GM23338 (cell line): ENCODE data around the gene NUMBL. TPM values are rescaled to one million over a fixed set of nuclear protein-coding genes. Genes with fewer than 3 reads are reported as not detected.

ENCODE experiments used
- ATAC-seq: fragments of 200-7000 bp; cut with Tn5 transposase; 3 replicates; pipeline ENCODE4 v1.9.1; 2020
- DNase-seq: peaks from one replicate; pipeline ENCODE4 v3.0.0-alpha.2; 2015; ENCODE audit warnings: low spot score
- H2AFZ ChIP-seq: fragments of 200-600 bp; sonication (generic); 2 replicates; pipeline ENCODE4 v1.8.0; 2016; ENCODE audit warnings: antibody characterized with exemption, mild to moderate bottlenecking, moderate library complexity
- H3F3A ChIP-seq: fragments of 200-600 bp; sonication (generic); replicated peaks from 2 replicates; pipeline ENCODE4 v1.8.0; 2017; ENCODE audit warnings: antibody characterized with exemption, mixed run types, low read depth
- H3K27ac ChIP-seq: fragments of 200-600 bp; sonication (generic); 2 replicates; pipeline ENCODE4 v1.6.1; 2016; ENCODE audit warnings: low read depth
- H3K27me3 ChIP-seq: fragments of 200-600 bp; sonication (generic); 2 replicates; pipeline ENCODE4 v1.8.0; 2016; ENCODE audit warnings: mild to moderate bottlenecking, mixed run types, moderate library complexity; ENCODE audit not compliant: insufficient read depth
- H3K36me3 ChIP-seq: fragments of 200-600 bp; sonication (generic); 2 replicates; pipeline ENCODE4 v1.8.0; 2016; ENCODE audit warnings: mild to moderate bottlenecking; ENCODE audit not compliant: insufficient read depth
- H3K4me1 ChIP-seq: fragments of 200-600 bp; sonication (generic); 2 replicates; pipeline ENCODE4 v1.8.0; 2016; ENCODE audit warnings: mild to moderate bottlenecking, moderate library complexity; ENCODE audit not compliant: insufficient read depth
- H3K4me2 ChIP-seq: fragments of 200-600 bp; sonication (generic); 2 replicates; pipeline ENCODE4 v1.7.1; 2017; ENCODE audit warnings: mixed run types
- H3K4me3 ChIP-seq: fragments of 200-600 bp; sonication (generic); 2 replicates; pipeline ENCODE4 v1.6.1; 2016; ENCODE audit warnings: mixed run types
- H3K79me2 ChIP-seq: fragments of 200-600 bp; sonication (generic); replicated peaks from 2 replicates; pipeline ENCODE4 v1.8.0; 2017; ENCODE audit warnings: mild to moderate bottlenecking; ENCODE audit not compliant: insufficient read depth
- H3K9me2 ChIP-seq: fragments of 200-600 bp; sonication (generic); 2 replicates; pipeline ENCODE4 v1.8.0; 2017; ENCODE audit not compliant: insufficient read depth
- H4K20me1 ChIP-seq: fragments of 200-600 bp; sonication (generic); replicated peaks from 2 replicates; pipeline ENCODE4 v1.8.0; 2017; ENCODE audit warnings: mild to moderate bottlenecking; ENCODE audit not compliant: insufficient read depth
- H3K27ac Mint-ChIP-seq: 2 replicates; pipeline ENCODE4 v1.8.0; 2020; ENCODE audit warnings: inconsistent platforms, mild to moderate bottlenecking, moderate library complexity, mixed read lengths
- H3K27me3 Mint-ChIP-seq: 3 replicates; pipeline ENCODE4 v1.8.0; 2022; ENCODE audit warnings: low read depth, mild to moderate bottlenecking, moderate library complexity, mixed read lengths, inconsistent platforms; ENCODE audit not compliant: insufficient read depth, poor library complexity
- H3K36me3 Mint-ChIP-seq: 3 replicates; pipeline ENCODE4 v1.8.0; 2021; ENCODE audit warnings: low read depth, mild to moderate bottlenecking, inconsistent platforms, moderate library complexity, mixed read lengths
- H3K4me1 Mint-ChIP-seq: 3 replicates; pipeline ENCODE4 v1.8.0; 2020; ENCODE audit warnings: mild to moderate bottlenecking, inconsistent platforms, mixed read lengths
- H3K4me3 Mint-ChIP-seq: 3 replicates; pipeline ENCODE4 v1.8.0; 2021; ENCODE audit warnings: moderate library complexity, mild to moderate bottlenecking, inconsistent platforms, mixed read lengths
- H3K9me3 Mint-ChIP-seq: 3 replicates; pipeline ENCODE4 v1.8.0; 2020; ENCODE audit warnings: moderate library complexity, mild to moderate bottlenecking, inconsistent platforms, mixed read lengths
- EZH2 ChIP-seq: fragments of 200-600 bp; sonication (generic); IDR thresholded peaks from one replicate; pipeline ENCODE4 v1.8.0; 2017; ENCODE audit warnings: antibody characterized with exemption, mild to moderate bottlenecking, low read depth; ENCODE audit not compliant: unreplicated experiment
- STAT1 ChIP-seq: IDR thresholded peaks from one replicate; pipeline ENCODE4 v1.6.1; 2016; ENCODE audit warnings: antibody characterized with exemption; ENCODE audit not compliant: unreplicated experiment
- ZNF114 ChIP-seq: fragments of 250-450 bp; sonication (Bioruptor Pico); IDR thresholded peaks from 2 replicates; pipeline ENCODE4 v1.5.0; 2020; ENCODE audit warnings: mild to moderate bottlenecking, moderate library complexity
- polyA plus RNA-seq: library from polyadenylated mRNA; unstranded; fragments of >200 nt; fragmentation: Nextera tagmentation; extraction: Ambion mirVana; gene quantifications from 2 replicates; pipeline ENCODE4 v1.2.1, GENCODE V29; 2016
- total RNA-seq: library from RNA; depleted of rRNA; stranded (reverse); fragments of >200 nt; shearing (Covaris generic); gene quantifications from 2 replicates; pipeline ENCODE4 v1.2.3, GENCODE V29; 2014
- TF ChIP-seq, protein P1 (sequence below): IDR thresholded peaks from one replicate; pipeline ENCODE4 v1.6.1; 2018; ENCODE audit warnings: antibody characterized with exemption; ENCODE audit not compliant: unreplicated experiment
- TF ChIP-seq, protein P2 (sequence below), 2 experiments: fragments of 200-600 bp in 1 of 2; sonication (generic) in 1 of 2; conservative IDR thresholded peaks; 2 replicates each; pipeline versions ENCODE4 v1.5.1 to v1.6.1; 2016 to 2017; ENCODE audit warnings: antibody characterized with exemption in 2 of 2, low read depth in 2 of 2, mild to moderate bottlenecking in 2 of 2, moderate library complexity in 1 of 2
- TF ChIP-seq, protein P3 (sequence below): IDR thresholded peaks from 2 replicates; pipeline ENCODE4 v1.6.1; 2016; ENCODE audit warnings: antibody characterized with exemption
- TF ChIP-seq, protein P4 (sequence below): fragments of 250-450 bp; sonication (Bioruptor Pico); IDR thresholded peaks from 2 replicates; pipeline ENCODE4 v1.5.0; 2020; ENCODE audit warnings: mild to moderate bottlenecking, moderate library complexity

Gene NUMBL
- total and polyA plus RNA-seq, 2 experiments from 2014 or later = 8.5 to 28.5 TPM

DNA sequence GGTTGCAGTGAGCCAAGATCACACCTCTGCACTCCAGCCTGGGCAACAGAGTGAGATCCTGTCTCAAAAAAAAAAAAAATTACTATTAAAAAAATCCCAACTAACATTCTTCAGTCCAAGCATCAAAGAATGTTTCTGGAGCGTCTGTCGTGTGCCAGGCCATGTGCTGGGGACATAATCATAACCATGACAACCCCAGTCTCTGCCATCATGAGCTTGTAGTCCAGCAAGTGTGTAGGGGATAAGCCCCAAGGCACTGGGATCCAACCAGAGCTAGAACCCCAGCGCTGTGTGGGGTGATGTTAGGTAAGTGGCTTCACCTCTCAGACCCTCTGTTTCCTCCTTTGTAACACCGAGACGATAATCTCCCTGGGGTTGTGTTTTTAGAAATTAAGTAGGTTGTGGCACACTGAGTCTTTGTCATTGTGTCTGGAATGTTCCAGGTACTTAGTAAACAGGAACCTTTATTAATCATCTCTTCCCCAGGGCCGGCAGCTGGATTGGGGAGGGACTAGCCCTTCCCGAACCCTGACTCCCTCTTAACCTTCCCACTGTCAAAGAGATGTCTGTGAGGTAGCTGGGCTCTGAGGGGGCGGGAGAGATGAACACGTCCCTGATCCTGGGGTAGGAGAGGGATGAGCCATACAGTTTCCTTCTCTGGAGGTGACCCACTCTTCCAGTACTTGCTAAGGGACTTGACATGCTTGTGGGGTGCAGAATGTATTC, 31.6 kb upstream of the NUMBL start:
- peaks cover 11% of the 10 kb centered on the region for H3K4me1 Mint-ChIP-seq
- Histone ChIP-seq H3K9me2 (no peaks in the 10 kb centered on the region), H3K36me3 (no peaks in the 10 kb centered on the region), H3K4me3 (no peak overlapping the region), H3K27me3 (no peaks in the 10 kb centered on the region), H2AFZ (no peak overlapping the region), H3K4me1 (peaks cover 19% of the 10 kb centered on the region), H4K20me1 (peaks cover 10% of the 10 kb centered on the region), H3K79me2 (peaks cover 34% of the 10 kb centered on the region), H3K4me2 (no peak overlapping the region), H3K27ac (no peak overlapping the region), H3F3A (0 out of 2 replicates have a peak, but pooled peaks cover 7% of the 10 kb centered on the region)
- H3K9me3 Mint-ChIP-seq = no peaks in the 10 kb centered on the region
- peaks cover 4% of the 10 kb centered on the region for H3K27me3 Mint-ChIP-seq
- H3K4me3 Mint-ChIP-seq = no peak overlapping the region
- H3K27ac Mint-ChIP-seq = no peak overlapping the region
- ATAC-seq (no peak), DNase-seq (no peak)
- peaks cover 30% of the 10 kb centered on the region for H3K36me3 Mint-ChIP-seq
- TF ChIP-seq, protein P1, sequence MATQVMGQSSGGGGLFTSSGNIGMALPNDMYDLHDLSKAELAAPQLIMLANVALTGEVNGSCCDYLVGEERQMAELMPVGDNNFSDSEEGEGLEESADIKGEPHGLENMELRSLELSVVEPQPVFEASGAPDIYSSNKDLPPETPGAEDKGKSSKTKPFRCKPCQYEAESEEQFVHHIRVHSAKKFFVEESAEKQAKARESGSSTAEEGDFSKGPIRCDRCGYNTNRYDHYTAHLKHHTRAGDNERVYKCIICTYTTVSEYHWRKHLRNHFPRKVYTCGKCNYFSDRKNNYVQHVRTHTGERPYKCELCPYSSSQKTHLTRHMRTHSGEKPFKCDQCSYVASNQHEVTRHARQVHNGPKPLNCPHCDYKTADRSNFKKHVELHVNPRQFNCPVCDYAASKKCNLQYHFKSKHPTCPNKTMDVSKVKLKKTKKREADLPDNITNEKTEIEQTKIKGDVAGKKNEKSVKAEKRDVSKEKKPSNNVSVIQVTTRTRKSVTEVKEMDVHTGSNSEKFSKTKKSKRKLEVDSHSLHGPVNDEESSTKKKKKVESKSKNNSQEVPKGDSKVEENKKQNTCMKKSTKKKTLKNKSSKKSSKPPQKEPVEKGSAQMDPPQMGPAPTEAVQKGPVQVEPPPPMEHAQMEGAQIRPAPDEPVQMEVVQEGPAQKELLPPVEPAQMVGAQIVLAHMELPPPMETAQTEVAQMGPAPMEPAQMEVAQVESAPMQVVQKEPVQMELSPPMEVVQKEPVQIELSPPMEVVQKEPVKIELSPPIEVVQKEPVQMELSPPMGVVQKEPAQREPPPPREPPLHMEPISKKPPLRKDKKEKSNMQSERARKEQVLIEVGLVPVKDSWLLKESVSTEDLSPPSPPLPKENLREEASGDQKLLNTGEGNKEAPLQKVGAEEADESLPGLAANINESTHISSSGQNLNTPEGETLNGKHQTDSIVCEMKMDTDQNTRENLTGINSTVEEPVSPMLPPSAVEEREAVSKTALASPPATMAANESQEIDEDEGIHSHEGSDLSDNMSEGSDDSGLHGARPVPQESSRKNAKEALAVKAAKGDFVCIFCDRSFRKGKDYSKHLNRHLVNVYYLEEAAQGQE = no peak
- TF ChIP-seq, protein P2, sequence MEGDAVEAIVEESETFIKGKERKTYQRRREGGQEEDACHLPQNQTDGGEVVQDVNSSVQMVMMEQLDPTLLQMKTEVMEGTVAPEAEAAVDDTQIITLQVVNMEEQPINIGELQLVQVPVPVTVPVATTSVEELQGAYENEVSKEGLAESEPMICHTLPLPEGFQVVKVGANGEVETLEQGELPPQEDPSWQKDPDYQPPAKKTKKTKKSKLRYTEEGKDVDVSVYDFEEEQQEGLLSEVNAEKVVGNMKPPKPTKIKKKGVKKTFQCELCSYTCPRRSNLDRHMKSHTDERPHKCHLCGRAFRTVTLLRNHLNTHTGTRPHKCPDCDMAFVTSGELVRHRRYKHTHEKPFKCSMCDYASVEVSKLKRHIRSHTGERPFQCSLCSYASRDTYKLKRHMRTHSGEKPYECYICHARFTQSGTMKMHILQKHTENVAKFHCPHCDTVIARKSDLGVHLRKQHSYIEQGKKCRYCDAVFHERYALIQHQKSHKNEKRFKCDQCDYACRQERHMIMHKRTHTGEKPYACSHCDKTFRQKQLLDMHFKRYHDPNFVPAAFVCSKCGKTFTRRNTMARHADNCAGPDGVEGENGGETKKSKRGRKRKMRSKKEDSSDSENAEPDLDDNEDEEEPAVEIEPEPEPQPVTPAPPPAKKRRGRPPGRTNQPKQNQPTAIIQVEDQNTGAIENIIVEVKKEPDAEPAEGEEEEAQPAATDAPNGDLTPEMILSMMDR (conservative IDR thresholded peaks at IDR 0.05; ENCODE audit: low read depth in 2 of 2) = no peak
- TF ChIP-seq, protein P3, sequence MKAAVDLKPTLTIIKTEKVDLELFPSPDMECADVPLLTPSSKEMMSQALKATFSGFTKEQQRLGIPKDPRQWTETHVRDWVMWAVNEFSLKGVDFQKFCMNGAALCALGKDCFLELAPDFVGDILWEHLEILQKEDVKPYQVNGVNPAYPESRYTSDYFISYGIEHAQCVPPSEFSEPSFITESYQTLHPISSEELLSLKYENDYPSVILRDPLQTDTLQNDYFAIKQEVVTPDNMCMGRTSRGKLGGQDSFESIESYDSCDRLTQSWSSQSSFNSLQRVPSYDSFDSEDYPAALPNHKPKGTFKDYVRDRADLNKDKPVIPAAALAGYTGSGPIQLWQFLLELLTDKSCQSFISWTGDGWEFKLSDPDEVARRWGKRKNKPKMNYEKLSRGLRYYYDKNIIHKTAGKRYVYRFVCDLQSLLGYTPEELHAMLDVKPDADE = no peak
- TF ChIP-seq, protein P4, sequence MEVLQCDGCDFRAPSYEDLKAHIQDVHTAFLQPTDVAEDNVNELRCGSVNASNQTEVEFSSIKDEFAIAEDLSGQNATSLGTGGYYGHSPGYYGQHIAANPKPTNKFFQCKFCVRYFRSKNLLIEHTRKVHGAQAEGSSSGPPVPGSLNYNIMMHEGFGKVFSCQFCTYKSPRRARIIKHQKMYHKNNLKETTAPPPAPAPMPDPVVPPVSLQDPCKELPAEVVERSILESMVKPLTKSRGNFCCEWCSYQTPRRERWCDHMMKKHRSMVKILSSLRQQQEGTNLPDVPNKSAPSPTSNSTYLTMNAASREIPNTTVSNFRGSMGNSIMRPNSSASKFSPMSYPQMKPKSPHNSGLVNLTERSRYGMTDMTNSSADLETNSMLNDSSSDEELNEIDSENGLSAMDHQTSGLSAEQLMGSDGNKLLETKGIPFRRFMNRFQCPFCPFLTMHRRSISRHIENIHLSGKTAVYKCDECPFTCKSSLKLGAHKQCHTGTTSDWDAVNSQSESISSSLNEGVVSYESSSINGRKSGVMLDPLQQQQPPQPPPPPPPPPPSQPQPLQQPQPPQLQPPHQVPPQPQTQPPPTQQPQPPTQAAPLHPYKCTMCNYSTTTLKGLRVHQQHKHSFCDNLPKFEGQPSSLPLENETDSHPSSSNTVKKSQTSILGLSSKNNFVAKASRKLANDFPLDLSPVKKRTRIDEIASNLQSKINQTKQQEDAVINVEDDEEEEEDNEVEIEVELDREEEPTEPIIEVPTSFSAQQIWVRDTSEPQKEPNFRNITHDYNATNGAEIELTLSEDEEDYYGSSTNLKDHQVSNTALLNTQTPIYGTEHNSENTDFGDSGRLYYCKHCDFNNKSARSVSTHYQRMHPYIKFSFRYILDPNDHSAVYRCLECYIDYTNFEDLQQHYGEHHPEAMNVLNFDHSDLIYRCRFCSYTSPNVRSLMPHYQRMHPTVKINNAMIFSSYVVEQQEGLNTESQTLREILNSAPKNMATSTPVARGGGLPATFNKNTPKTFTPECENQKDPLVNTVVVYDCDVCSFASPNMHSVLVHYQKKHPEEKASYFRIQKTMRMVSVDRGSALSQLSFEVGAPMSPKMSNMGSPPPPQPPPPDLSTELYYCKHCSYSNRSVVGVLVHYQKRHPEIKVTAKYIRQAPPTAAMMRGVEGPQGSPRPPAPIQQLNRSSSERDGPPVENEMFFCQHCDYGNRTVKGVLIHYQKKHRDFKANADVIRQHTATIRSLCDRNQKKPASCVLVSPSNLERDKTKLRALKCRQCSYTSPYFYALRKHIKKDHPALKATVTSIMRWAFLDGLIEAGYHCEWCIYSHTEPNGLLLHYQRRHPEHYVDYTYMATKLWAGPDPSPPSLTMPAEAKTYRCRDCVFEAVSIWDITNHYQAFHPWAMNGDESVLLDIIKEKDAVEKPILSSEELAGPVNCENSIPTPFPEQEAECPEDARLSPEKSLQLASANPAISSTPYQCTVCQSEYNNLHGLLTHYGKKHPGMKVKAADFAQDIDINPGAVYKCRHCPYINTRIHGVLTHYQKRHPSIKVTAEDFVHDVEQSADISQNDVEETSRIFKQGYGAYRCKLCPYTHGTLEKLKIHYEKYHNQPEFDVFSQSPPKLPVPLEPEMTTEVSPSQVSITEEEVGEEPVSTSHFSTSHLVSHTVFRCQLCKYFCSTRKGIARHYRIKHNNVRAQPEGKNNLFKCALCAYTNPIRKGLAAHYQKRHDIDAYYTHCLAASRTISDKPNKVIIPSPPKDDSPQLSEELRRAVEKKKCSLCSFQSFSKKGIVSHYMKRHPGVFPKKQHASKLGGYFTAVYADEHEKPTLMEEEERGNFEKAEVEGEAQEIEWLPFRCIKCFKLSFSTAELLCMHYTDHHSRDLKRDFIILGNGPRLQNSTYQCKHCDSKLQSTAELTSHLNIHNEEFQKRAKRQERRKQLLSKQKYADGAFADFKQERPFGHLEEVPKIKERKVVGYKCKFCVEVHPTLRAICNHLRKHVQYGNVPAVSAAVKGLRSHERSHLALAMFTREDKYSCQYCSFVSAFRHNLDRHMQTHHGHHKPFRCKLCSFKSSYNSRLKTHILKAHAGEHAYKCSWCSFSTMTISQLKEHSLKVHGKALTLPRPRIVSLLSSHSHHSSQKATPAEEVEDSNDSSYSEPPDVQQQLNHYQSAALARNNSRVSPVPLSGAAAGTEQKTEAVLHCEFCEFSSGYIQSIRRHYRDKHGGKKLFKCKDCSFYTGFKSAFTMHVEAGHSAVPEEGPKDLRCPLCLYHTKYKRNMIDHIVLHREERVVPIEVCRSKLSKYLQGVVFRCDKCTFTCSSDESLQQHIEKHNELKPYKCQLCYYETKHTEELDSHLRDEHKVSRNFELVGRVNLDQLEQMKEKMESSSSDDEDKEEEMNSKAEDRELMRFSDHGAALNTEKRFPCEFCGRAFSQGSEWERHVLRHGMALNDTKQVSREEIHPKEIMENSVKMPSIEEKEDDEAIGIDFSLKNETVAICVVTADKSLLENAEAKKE = no peak
- no peak for TF ChIP-seq STAT1
- no peak for TF ChIP-seq ZNF114 (CRISPR knock-in tag)
- no peak for TF ChIP-seq EZH2
